Hepatocyte (in vitro differentiated cells): ENCODE data around the gene CNPY2. TPM values are rescaled to one million over a fixed set of nuclear protein-coding genes. Genes with fewer than 3 reads are reported as not detected.

Experiments used
- DNase-seq: peaks from one replicate; pipeline ENCODE4 v3.0.0-alpha.2; 2016; ENCODE audit warnings: low spot score
- H2AFZ ChIP-seq: fragments of 200-600 bp; sonication (generic); 2 replicates; pipeline ENCODE4 v1.6.0; 2016; ENCODE audit warnings: antibody characterized with exemption, mild to moderate bottlenecking
- H3K27ac ChIP-seq: fragments of 200-600 bp; sonication (generic); 2 replicates; pipeline ENCODE4 v1.5.1; 2016; ENCODE audit warnings: mild to moderate bottlenecking
- H3K27me3 ChIP-seq: fragments of 200-600 bp; sonication (generic); 2 replicates; pipeline ENCODE4 v1.6.1; 2016
- H3K36me3 ChIP-seq: fragments of 200-600 bp; sonication (generic); replicated peaks from 2 replicates; pipeline ENCODE4 v1.5.1; 2016; ENCODE audit warnings: low read depth; ENCODE audit not compliant: insufficient read depth
- H3K4me1 ChIP-seq: fragments of 200-600 bp; sonication (generic); 2 replicates; pipeline ENCODE4 v1.5.1; 2016; ENCODE audit warnings: mild to moderate bottlenecking, moderate library complexity; ENCODE audit not compliant: insufficient read depth
- H3K4me2 ChIP-seq: fragments of 200-600 bp; sonication (generic); 2 replicates; pipeline ENCODE4 v1.6.0; 2016
- H3K4me3 ChIP-seq: fragments of 200-600 bp; sonication (generic); 2 replicates; pipeline ENCODE4 v1.5.1; 2016; ENCODE audit warnings: mild to moderate bottlenecking
- H3K79me2 ChIP-seq: fragments of 200-600 bp; sonication (generic); 2 replicates; pipeline ENCODE4 v1.6.0; 2017; ENCODE audit warnings: mild to moderate bottlenecking
- H3K9me2 ChIP-seq: fragments of 200-600 bp; sonication (generic); replicated peaks from 2 replicates; pipeline ENCODE4 v1.6.0; 2017; ENCODE audit warnings: mild to moderate bottlenecking; ENCODE audit not compliant: insufficient read depth
- H3K9me3 ChIP-seq: fragments of 200-600 bp; sonication (generic); 2 replicates; pipeline ENCODE4 v1.5.1; 2016; ENCODE audit warnings: low read depth, mild to moderate bottlenecking
- H4K20me1 ChIP-seq: fragments of 200-600 bp; sonication (generic); 2 replicates; pipeline ENCODE4 v1.6.0; 2016; ENCODE audit warnings: mild to moderate bottlenecking; ENCODE audit not compliant: insufficient read depth, poor library complexity, severe bottlenecking
- EZH2 ChIP-seq: fragments of 200-600 bp; sonication (generic); IDR thresholded peaks from 2 replicates; pipeline ENCODE4 v1.6.1; 2016; ENCODE audit warnings: antibody characterized with exemption, mild to moderate bottlenecking, borderline replicate concordance
- EZH2phosphoT487 ChIP-seq: fragments of 200-600 bp; sonication (generic); IDR thresholded peaks from one replicate; pipeline ENCODE4 v1.6.1; 2018; ENCODE audit warnings: antibody characterized with exemption, mild to moderate bottlenecking, low read depth, moderate library complexity; ENCODE audit not compliant: unreplicated experiment, severe bottlenecking
- WGBS: methylation state at CpG from one replicate; pipeline ENCODE4 v1.1.6; 2016; ENCODE audit warnings: low lambda C conversion rate; ENCODE audit errors: missing lambda C conversion rate; 5-methylcytosine and 5-hydroxymethylcytosine counted together
- polyA plus RNA-seq: library from polyadenylated mRNA; unstranded; fragments of >200 nt; fragmentation: Nextera tagmentation; extraction: Ambion mirVana; gene quantifications from 2 replicates; pipeline ENCODE4 v1.2.1, GENCODE V29; 2016
- small RNA-seq: library from RNA; depleted of rRNA; stranded (forward); fragments of <200 nt; gene quantifications from one replicate; pipeline ENCODE3, GENCODE V24; 2014
- total RNA-seq: library from RNA; depleted of rRNA; stranded (reverse); fragments of >200 nt; gene quantifications from 2 replicates; pipeline ENCODE4 v1.2.3, GENCODE V29; 2014
- TF ChIP-seq, protein P1 (sequence below): fragments of 200-600 bp; sonication (generic); IDR thresholded peaks from 2 replicates; pipeline ENCODE4 v1.5.1; 2016; ENCODE audit warnings: antibody characterized with exemption, mild to moderate bottlenecking; ENCODE audit not compliant: poor library complexity

The CNPY2 gene
- total and polyA plus RNA-seq, 2 experiments from 2014 or later, result 179 to 428 TPM

DNA sequence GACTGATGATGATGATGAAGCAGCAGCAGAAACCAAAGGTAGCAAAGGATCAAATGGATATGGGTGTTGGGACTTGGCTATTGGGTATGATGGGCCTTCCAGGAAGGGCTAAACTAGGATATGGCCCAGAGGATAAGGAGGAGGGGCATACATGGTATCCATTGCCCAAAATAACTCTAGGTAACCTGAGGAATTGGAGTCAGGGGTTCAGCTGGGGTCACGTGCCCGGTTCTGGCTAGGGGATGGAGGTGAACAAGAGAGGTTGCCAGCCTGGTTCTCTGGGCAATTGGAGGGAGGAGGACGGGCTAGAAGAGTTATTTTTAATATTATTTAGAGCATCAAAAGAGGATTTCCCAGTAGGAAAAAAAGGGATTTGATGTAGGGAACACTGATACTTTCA, 54.9 kb downstream of the CNPY2 start:
- peaks cover 18% of the 10 kb centered on the region for H3K4me1 ChIP-seq
- no peak for DNase-seq
- no peaks in the 10 kb centered on the region for H3K36me3 ChIP-seq
- no peaks in the 10 kb centered on the region for H3K27me3 ChIP-seq
- H3K4me3 ChIP-seq, result no peak overlapping the region
- H3K9me2 ChIP-seq, result no peaks in the 10 kb centered on the region
- H4K20me1 ChIP-seq, result peaks cover 12% of the 10 kb centered on the region
- 96% methylated on average over 3 of the region's 3 CpGs for WGBS
- H3K9me3 ChIP-seq, result no peaks in the 10 kb centered on the region
- H2AFZ ChIP-seq, result no peak overlapping the region
- peaks cover 22% of the 10 kb centered on the region for H3K79me2 ChIP-seq
- H3K4me2 ChIP-seq, result no peak overlapping the region
- H3K27ac ChIP-seq, result no peak overlapping the region
- TF ChIP-seq EZH2phosphoT487 (no peak), EZH2 (no peak)

DNA sequence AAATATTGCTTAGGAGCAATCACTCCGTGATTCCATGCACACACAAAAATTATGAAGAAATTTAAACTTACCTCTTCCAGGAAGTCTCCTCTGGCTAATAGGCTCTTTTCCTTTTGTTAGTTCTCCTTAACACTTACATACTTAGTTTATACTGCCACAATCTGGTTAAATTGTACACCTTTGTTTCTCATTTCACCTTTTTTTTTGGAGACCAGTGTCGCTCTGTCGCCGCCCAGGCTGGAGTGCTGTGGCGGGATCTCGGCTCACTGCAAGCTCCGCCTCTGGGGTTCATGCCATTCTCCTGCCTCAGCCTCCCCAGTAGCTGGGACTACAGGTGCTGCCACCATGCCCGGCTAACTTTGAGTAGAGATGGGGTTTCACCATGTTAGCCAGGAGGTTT, 55.4 kb downstream of the CNPY2 start:
- 89% methylated on average over 8 of the region's 8 CpGs for WGBS
- Histone ChIP-seq H3K4me2 (no peak overlapping the region), H3K4me1 (peaks cover 18% of the 10 kb centered on the region), H4K20me1 (peaks cover 12% of the 10 kb centered on the region), H2AFZ (no peak overlapping the region), H3K9me3 (no peaks in the 10 kb centered on the region), H3K27ac (no peak overlapping the region), H3K79me2 (peaks cover 26% of the 10 kb centered on the region), H3K27me3 (no peaks in the 10 kb centered on the region), H3K9me2 (no peaks in the 10 kb centered on the region), H3K4me3 (no peak overlapping the region), H3K36me3 (no peaks in the 10 kb centered on the region)
- TF ChIP-seq EZH2phosphoT487 (no peak), EZH2 (no peak)
- TF ChIP-seq, protein P1, sequence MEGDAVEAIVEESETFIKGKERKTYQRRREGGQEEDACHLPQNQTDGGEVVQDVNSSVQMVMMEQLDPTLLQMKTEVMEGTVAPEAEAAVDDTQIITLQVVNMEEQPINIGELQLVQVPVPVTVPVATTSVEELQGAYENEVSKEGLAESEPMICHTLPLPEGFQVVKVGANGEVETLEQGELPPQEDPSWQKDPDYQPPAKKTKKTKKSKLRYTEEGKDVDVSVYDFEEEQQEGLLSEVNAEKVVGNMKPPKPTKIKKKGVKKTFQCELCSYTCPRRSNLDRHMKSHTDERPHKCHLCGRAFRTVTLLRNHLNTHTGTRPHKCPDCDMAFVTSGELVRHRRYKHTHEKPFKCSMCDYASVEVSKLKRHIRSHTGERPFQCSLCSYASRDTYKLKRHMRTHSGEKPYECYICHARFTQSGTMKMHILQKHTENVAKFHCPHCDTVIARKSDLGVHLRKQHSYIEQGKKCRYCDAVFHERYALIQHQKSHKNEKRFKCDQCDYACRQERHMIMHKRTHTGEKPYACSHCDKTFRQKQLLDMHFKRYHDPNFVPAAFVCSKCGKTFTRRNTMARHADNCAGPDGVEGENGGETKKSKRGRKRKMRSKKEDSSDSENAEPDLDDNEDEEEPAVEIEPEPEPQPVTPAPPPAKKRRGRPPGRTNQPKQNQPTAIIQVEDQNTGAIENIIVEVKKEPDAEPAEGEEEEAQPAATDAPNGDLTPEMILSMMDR, result no peak
- DNase-seq, result no peak

Small RNA genes lying within 50 kb of the gene (small RNA-seq; reads per million reads assigned to genes)
- gene RNU7-40P, result not detected

Other genes with a start within 250 kb of the CNPY2 start
- 104 and 128 TPM in 2 replicates for gene ERBB3, start 235.8 kb downstream of the CNPY2 start, total RNA-seq
- 56.1 and 69.0 TPM in 2 replicates for gene ERBB3, start 235.8 kb downstream of the CNPY2 start, polyA plus RNA-seq
- gene PA2G4, start 211.4 kb downstream of the CNPY2 start, total RNA-seq, result 87.9 and 90.7 TPM in 2 replicates
- gene PA2G4, start 211.4 kb downstream of the CNPY2 start, polyA plus RNA-seq, result 102 and 109 TPM in 2 replicates
- 2,379 and 2,801 TPM in 2 replicates for gene RPL41, start 199.4 kb downstream of the CNPY2 start, total RNA-seq
- 2,115 and 2,240 TPM in 2 replicates for gene RPL41, start 199.4 kb downstream of the CNPY2 start, polyA plus RNA-seq
- 3.7 and 9.0 TPM in 2 replicates for gene ZC3H10, start 197.7 kb downstream of the CNPY2 start, total RNA-seq
- gene ZC3H10, start 197.7 kb downstream of the CNPY2 start, polyA plus RNA-seq, result 2.2 and 5.7 TPM in 2 replicates
- gene ESYT1, start 187.7 kb downstream of the CNPY2 start, total RNA-seq, result 44.9 and 52.3 TPM in 2 replicates
- gene ESYT1, start 187.7 kb downstream of the CNPY2 start, polyA plus RNA-seq, result 40.0 and 43.8 TPM in 2 replicates
- gene MYL6B, start 163.4 kb downstream of the CNPY2 start, total RNA-seq, result 80.6 and 98.1 TPM in 2 replicates
- 82.2 and 83.9 TPM in 2 replicates for gene MYL6B, start 163.4 kb downstream of the CNPY2 start, polyA plus RNA-seq
- gene MYL6, start 157.6 kb downstream of the CNPY2 start, total RNA-seq, result 1,441 and 1,490 TPM in 2 replicates
- gene MYL6, start 157.6 kb downstream of the CNPY2 start, polyA plus RNA-seq, result 2,273 and 2,387 TPM in 2 replicates
- 34.8 and 37.4 TPM in 2 replicates for gene SMARCC2, start 126.5 kb downstream of the CNPY2 start, total RNA-seq
- 68.6 and 72.4 TPM in 2 replicates for gene SMARCC2, start 126.5 kb downstream of the CNPY2 start, polyA plus RNA-seq
- 47.6 and 66.4 TPM in 2 replicates for gene RNF41, start 94.1 kb downstream of the CNPY2 start, total RNA-seq
- gene RNF41, start 94.1 kb downstream of the CNPY2 start, polyA plus RNA-seq, result 12.2 and 22.5 TPM in 2 replicates
- 21.9 and 35.4 TPM in 2 replicates for gene NABP2, start 91.6 kb downstream of the CNPY2 start, total RNA-seq
- 12.4 and 12.5 TPM in 2 replicates for gene NABP2, start 91.6 kb downstream of the CNPY2 start, polyA plus RNA-seq
- gene SLC39A5, start 85.9 kb downstream of the CNPY2 start, total RNA-seq, result 179 and 187 TPM in 2 replicates
- gene SLC39A5, start 85.9 kb downstream of the CNPY2 start, polyA plus RNA-seq, result 155 and 167 TPM in 2 replicates
- gene ANKRD52, start 57.6 kb downstream of the CNPY2 start, total RNA-seq, result 21.9 and 23.3 TPM in 2 replicates
- gene ANKRD52, start 57.6 kb downstream of the CNPY2 start, polyA plus RNA-seq, result 37.2 and 46.8 TPM in 2 replicates
- gene COQ10A, start 49.0 kb downstream of the CNPY2 start, total RNA-seq, result 7.8 and 8.2 TPM in 2 replicates
- 9.6 and 10.7 TPM in 2 replicates for gene COQ10A, start 49.0 kb downstream of the CNPY2 start, polyA plus RNA-seq
- 111 and 115 TPM in 2 replicates for gene CS, start 15.7 kb downstream of the CNPY2 start, total RNA-seq
- 83.2 and 96.6 TPM in 2 replicates for gene CS, start 15.7 kb downstream of the CNPY2 start, polyA plus RNA-seq
- gene PAN2, start 18.0 kb upstream of the CNPY2 start, total RNA-seq, result 23.5 and 29.4 TPM in 2 replicates
- gene PAN2, start 18.0 kb upstream of the CNPY2 start, polyA plus RNA-seq, result 23.6 and 41.1 TPM in 2 replicates
- 2.0 and 2.3 TPM in 2 replicates for gene IL23A, start 22.9 kb upstream of the CNPY2 start, total RNA-seq
- 2.1 and 3.1 TPM in 2 replicates for gene IL23A, start 22.9 kb upstream of the CNPY2 start, polyA plus RNA-seq
- gene STAT2, start 44.1 kb upstream of the CNPY2 start, total RNA-seq, result 148 and 157 TPM in 2 replicates
- 90.1 and 104 TPM in 2 replicates for gene STAT2, start 44.1 kb upstream of the CNPY2 start, polyA plus RNA-seq
- gene APOF, start 46.9 kb upstream of the CNPY2 start, total RNA-seq, result 0.12 TPM in 1 of 2 replicates, not detected in the other
- 0.55 TPM in 1 of 2 replicates, not detected in the other for gene APOF, start 46.9 kb upstream of the CNPY2 start, polyA plus RNA-seq
- gene TIMELESS, start 133.4 kb upstream of the CNPY2 start, total RNA-seq, result 7.9 and 9.6 TPM in 2 replicates
- 12.4 and 13.0 TPM in 2 replicates for gene TIMELESS, start 133.4 kb upstream of the CNPY2 start, polyA plus RNA-seq
- gene MIP, start 138.7 kb upstream of the CNPY2 start, total RNA-seq, result 0.08 TPM in 1 of 2 replicates, not detected in the other
- gene MIP, start 138.7 kb upstream of the CNPY2 start, polyA plus RNA-seq, result 0.30 TPM in 1 of 2 replicates, not detected in the other
- 2.5 and 3.4 TPM in 2 replicates for gene SPRYD4, start 152.6 kb upstream of the CNPY2 start, total RNA-seq
- gene SPRYD4, start 152.6 kb upstream of the CNPY2 start, polyA plus RNA-seq, result 3.2 TPM in 2 replicates
- 6.1 and 6.4 TPM in 2 replicates for gene GLS2, start 172.2 kb upstream of the CNPY2 start, total RNA-seq
- 3.3 and 3.5 TPM in 2 replicates for gene GLS2, start 172.2 kb upstream of the CNPY2 start, polyA plus RNA-seq
- 14.6 and 15.2 TPM in 2 replicates for gene RBMS2, start 205.8 kb upstream of the CNPY2 start, total RNA-seq
- gene RBMS2, start 205.8 kb upstream of the CNPY2 start, polyA plus RNA-seq, result 15.9 and 18.8 TPM in 2 replicates